HEK293 (cell line): ENCODE results near the gene CLEC4E.

Experiments used
- CTCF ChIA-PET: fragments of 350-600 bp; formaldehyde crosslinking; extraction: SDS; loops from one replicate; lab custom pipeline; 2021; ENCODE audit warnings: antibody characterized with exemption; lab: Yijun Ruan, JAX
- POLR2A ChIA-PET: fragments of 300-600 bp; formaldehyde crosslinking; extraction: SDS; loops from one replicate; lab custom pipeline; 2020; ENCODE audit warnings: antibody characterized with exemption, inconsistent platforms; lab: Yijun Ruan, JAX
- H3K27ac ChIP-seq: fragments of 200-500 bp; sonication (Bioruptor generic); 2 replicates; pipeline ENCODE4 v1.5.1; 2014; ENCODE audit warnings: low read depth, low read length, control low read depth, inconsistent platforms; ENCODE audit errors: extremely low read depth
- H3K36me3 ChIP-seq, 2 experiments: fragments of 200-500 bp in 1 of 2; sonication (Bioruptor generic) in 1 of 2; 1 replicate in 1 of 2; 2 replicates in 1 of 2; pipeline ENCODE4 v1.5.1; 2014 to 2017; ENCODE audit warnings: inconsistent platforms in 2 of 2, low read length in 2 of 2; ENCODE audit not compliant: control insufficient read depth in 2 of 2, insufficient read depth in 1 of 2
- H3K4me1 ChIP-seq: fragments of 200-500 bp; sonication (Bioruptor generic); 2 replicates; pipeline ENCODE4 v1.5.1; 2014; ENCODE audit warnings: mild to moderate bottlenecking, low read length, inconsistent platforms; ENCODE audit not compliant: control insufficient read depth, insufficient read depth
- H3K4me3 ChIP-seq: 2 replicates; pipeline ENCODE4 v1.5.1; 2011; ENCODE audit warnings: low read depth, mild to moderate bottlenecking, control low read depth, low read length, moderate library complexity
- H3K9me3 ChIP-seq: fragments of 200-500 bp; sonication (Bioruptor generic); 2 replicates; pipeline ENCODE4 v1.5.1; 2014; ENCODE audit warnings: low read depth, low read length, inconsistent platforms; ENCODE audit not compliant: control insufficient read depth, insufficient read depth
- BCL6B ChIP-seq: fragments of 450-650 bp; formaldehyde crosslinking; IDR thresholded peaks from 2 replicates; pipeline ENCODE4 v1.5.1; 2017; ENCODE audit warnings: missing biosample characterization, missing genetic modification characterization
- PRDM2 ChIP-seq: fragments of 450-650 bp; formaldehyde crosslinking; IDR thresholded peaks from 2 replicates; pipeline ENCODE4 v1.5.1; 2016; ENCODE audit warnings: missing biosample characterization, missing genetic modification characterization, borderline replicate concordance
- RBAK ChIP-seq: fragments of 450-650 bp; formaldehyde crosslinking; IDR thresholded peaks from 2 replicates; pipeline ENCODE4 v1.5.1; 2016; ENCODE audit warnings: missing biosample characterization, missing genetic modification characterization
- SP7 ChIP-seq: fragments of 450-650 bp; formaldehyde crosslinking; IDR thresholded peaks from 2 replicates; pipeline ENCODE4 v1.5.1; 2016; ENCODE audit warnings: missing biosample characterization, missing genetic modification characterization
- ZNF18 ChIP-seq: fragments of 450-650 bp; formaldehyde crosslinking; IDR thresholded peaks from 2 replicates; pipeline ENCODE4 v1.5.1; 2016; ENCODE audit warnings: missing biosample characterization, missing genetic modification characterization
- ZNF202 ChIP-seq: fragments of 450-650 bp; formaldehyde crosslinking; IDR thresholded peaks from 2 replicates; pipeline ENCODE4 v1.5.1; 2016; ENCODE audit warnings: missing biosample characterization, missing genetic modification characterization, borderline replicate concordance
- ZNF221 ChIP-seq: fragments of 450-650 bp; formaldehyde crosslinking; IDR thresholded peaks from 2 replicates; pipeline ENCODE4 v1.5.1; 2017; ENCODE audit warnings: missing biosample characterization, missing genetic modification characterization, borderline replicate concordance
- ZNF426 ChIP-seq: fragments of 450-650 bp; formaldehyde crosslinking; IDR thresholded peaks from 2 replicates; pipeline ENCODE4 v1.5.1; 2017; ENCODE audit warnings: missing biosample characterization, missing genetic modification characterization, mild to moderate bottlenecking, inconsistent platforms, moderate library complexity
- ZNF585B ChIP-seq: fragments of 450-650 bp; formaldehyde crosslinking; IDR thresholded peaks from 2 replicates; pipeline ENCODE4 v1.5.1; 2016; ENCODE audit warnings: missing biosample characterization, missing genetic modification characterization
- ZNF639 ChIP-seq: fragments of 450-650 bp; formaldehyde crosslinking; IDR thresholded peaks from 2 replicates; pipeline ENCODE4 v1.5.1; 2016; ENCODE audit warnings: missing biosample characterization, missing genetic modification characterization
- ZSCAN23 ChIP-seq: fragments of 450-650 bp; formaldehyde crosslinking; IDR thresholded peaks from 2 replicates; pipeline ENCODE4 v1.5.1; 2016; ENCODE audit warnings: missing biosample characterization, missing genetic modification characterization

The CLEC4E gene

GRCh38 chr12:8508223-8508622 is 32.5 kb downstream of the CLEC4E start:
- H3K4me1 ChIP-seq = no peaks in the 10 kb centered on the region
- no peak overlapping the region for H3K27ac ChIP-seq
- H3K9me3 ChIP-seq = no peaks in the 10 kb centered on the region
- no peak for TF ChIP-seq ZNF221 (tag by site-specific recombination)
- TF ChIP-seq ZNF202 (tag by site-specific recombination) = no peak
- TF ChIP-seq RBAK (tag by site-specific recombination) = no peak
- no peak for TF ChIP-seq ZSCAN23 (tag by site-specific recombination)
- no peak for TF ChIP-seq ZNF426
- no peak for TF ChIP-seq BCL6B (tag by site-specific recombination)
- TF ChIP-seq, all 188 proteins: peak for 0
- Histone ChIP-seq H3K36me3 (no peaks in the 10 kb centered on the region), H3K4me3 (no peak overlapping the region)
- ChIA-PET POLR2A (no interaction called here), CTCF (interaction anchor here (0.9 kb wide), 1 partner anchor 101 kb away, joined by 3 read pairs; no protein-coding TSS in a partner anchor)

DNA sequence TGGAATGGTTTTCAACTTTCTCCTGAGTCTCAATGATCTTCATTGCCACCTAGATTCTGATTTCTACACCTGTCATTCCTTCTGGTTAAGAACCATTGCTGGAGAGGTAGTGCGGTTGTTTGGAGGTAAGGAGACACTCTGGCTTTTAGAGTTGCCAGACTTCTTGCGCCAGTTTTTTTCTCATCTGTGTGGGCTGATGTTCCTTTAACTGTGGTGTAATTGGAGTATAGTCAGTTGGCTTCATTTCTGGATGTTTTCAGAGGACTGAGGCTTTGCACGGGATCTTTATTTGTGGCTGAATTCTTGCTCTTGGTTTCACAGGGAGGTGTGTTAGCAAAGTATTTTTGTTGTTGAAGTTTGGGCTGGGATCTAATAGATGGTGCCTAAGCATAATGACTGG is 33.1 kb downstream of the CLEC4E start:
- Histone ChIP-seq H3K4me3 (no peak overlapping the region), H3K27ac (no peak overlapping the region), H3K4me1 (no peaks in the 10 kb centered on the region), H3K36me3 (no peaks in the 10 kb centered on the region), H3K9me3 (no peaks in the 10 kb centered on the region)
- no peak for TF ChIP-seq ZNF585B (tag by site-specific recombination)
- TF ChIP-seq PRDM2 (tag by site-specific recombination) = no peak
- TF ChIP-seq SP7 (tag by site-specific recombination) = no peak
- TF ChIP-seq ZNF18 (tag by site-specific recombination) = no peak
- TF ChIP-seq ZNF639 (tag by site-specific recombination) = no peak
- CTCF ChIA-PET = interaction anchor here (0.9 kb wide), 1 partner anchor 102 kb away, joined by 3 read pairs; no protein-coding TSS in a partner anchor
- POLR2A ChIA-PET = no interaction called here
